GM19397 (cell line): Measurements from ENCODE around the gene SFT2D1.
"Not testable (repeated sequence)": the region's sequence is repeated elsewhere in the genome, so short reads cannot be mapped to it uniquely, and the experiment has no call there.

ENCODE experiments used
- ATAC-seq: cut with Tn5 transposase; IDR thresholded peaks from one replicate; pipeline ENCODE4 v1.9.1; 2021; ENCODE audit warnings: mild to moderate bottlenecking, moderate library complexity; ENCODE audit not compliant: unreplicated experiment

Gene SFT2D1

DNA sequence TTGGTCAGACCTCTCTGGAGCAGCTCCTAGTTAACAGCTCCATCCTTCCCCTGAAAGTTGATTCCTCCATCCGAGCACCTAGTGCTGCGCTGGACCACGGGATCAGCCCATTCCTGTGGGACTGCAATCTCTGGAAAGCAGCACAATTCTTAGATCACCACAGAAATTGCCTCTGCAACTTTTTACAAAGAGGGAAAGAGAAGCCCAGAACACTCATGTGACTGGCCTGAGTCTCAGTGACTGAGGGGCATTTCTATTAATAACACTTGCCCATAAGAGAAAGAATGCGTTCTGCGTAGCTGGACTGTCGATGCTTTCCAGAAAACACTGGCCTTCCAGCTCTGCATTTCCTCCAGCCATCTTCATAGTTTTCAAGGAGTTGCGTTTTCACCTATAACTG lies 22.1 kb upstream of the SFT2D1 start:
- ATAC-seq = no peak

DNA sequence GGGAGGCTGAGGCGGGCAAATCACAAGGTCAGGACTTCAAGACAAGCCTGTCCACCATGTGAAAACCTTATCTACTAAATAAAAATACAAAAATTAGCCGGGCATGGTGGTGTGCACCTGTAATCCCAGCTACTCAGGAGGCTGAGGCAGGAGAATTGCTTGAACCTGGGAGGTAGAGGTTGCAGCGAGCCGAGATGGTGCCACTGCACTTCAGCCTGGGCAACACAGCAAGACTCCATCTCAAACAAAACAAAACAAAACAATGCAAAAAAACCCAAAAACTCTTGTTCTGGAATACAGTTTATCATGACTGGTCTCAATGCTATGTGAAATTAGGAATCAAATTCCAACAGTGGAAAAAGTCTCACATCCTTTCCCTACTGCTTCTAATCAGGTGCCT lies 20.1 kb upstream of the SFT2D1 start:
- not testable (repeated sequence) for ATAC-seq

DNA sequence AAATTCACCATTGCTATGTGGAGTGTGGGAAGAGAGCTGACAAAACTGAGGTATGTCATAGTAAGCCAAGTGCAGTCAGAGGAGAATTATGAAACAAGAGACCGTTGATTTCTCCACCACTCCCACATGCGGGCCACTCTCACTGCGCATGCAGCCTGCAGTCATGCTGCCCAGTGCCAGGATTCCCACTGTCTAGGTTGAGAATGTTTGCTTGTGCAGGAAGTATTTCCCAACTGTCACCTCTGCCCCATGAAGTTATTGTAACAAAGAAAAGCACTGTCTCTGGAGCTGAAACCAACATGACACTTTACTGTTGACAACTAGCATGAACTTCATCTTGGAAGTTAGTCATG lies 18.7 kb upstream of the SFT2D1 start:
- no peak for ATAC-seq

DNA sequence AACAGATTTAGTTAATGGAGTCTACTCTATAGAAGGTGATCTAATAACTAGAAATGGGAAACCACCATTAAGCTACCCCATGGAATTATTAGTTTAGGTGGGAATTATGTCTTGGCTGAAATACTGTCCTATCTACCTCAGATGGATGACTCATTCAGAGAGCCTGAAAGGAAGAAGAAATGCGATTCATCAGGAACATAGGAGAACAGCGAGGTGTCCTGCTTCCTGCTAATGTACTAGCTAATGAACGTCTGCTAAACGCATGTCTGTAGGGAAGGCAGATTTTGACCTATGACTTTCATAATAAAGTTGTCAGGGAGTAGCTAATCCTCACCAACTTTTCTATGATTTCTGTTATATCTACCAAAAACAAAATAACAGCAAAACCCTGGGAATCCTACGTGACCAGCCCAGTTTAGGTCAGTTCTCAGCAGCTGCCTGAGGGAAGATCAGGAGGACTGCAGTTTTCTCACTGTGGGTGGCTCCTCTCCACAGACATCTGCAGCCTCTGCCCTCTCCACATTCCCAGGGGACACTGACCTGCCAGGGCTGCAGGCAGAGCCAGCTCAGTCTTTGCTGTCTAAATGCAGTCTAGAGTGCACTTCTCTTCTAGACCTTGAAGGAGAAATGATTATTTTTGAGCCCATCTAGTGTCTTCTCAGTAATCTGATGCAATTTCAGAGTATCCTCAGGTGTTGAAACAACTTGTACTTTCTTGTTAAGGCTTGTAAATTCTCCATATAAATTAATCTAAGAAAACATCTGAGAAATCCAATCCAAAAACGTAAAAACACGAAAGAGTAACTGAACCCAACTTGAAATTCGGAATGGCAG lies 18.1 kb upstream of the SFT2D1 start:
- ATAC-seq = no peak

DNA sequence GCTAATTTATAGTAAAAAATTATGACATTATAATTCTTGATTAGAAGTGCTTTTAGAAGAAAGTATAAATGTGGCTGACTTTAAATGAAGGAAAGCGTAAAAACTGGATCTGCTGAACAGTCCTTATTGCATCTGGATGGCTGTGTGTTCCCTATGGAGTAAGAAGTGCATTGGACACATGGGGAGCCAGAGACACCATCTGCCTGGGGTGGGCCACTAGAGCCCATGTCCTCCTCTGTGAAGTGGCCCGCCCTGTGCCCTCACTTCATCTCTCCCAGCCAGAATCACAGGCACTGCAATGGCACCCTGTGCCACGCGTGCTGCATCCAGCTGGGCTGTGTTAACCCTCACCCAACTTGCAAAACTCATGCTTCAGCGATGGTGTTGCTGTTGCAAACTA lies 13.2 kb upstream of the SFT2D1 start:
- no peak for ATAC-seq

DNA sequence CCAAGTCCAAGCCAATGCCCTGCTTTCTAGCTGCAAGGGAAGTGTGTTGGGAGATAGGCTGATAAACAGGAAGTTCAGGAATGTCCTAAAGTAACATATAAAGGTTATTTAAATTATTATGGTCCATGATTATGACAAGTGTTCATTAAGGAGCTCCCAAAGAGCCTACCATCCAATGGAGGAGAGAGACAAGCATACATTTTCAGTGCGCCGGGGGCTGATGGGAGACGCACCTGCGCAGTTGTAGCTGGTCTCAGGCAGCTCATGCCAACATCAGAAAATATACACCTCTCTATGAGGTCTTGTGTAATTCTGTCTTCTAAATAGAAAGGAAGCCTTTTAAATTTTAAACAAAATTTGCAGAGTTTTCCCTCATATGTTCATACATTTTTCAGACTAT lies 12.6 kb upstream of the SFT2D1 start:
- no peak for ATAC-seq

DNA sequence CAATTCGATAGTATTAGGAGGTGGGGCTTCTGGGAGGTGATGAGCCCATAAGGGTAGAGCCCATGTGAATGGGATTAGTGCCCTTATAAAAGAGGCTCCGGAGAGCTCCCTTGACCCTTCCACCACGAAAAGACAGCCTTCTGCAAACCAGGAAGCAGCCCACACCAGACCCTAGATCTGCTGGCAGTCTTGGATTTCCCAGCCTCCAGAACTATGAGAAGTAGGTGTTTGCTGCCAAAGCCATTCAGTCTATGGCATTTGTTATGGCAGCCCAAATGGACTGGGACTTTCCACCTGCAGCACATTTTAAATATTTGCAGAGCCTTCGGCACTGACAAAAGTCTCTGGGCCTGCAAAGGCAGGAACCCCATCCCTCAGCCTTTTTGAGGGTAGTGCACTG lies 11.8 kb upstream of the SFT2D1 start:
- ATAC-seq = no peak

DNA sequence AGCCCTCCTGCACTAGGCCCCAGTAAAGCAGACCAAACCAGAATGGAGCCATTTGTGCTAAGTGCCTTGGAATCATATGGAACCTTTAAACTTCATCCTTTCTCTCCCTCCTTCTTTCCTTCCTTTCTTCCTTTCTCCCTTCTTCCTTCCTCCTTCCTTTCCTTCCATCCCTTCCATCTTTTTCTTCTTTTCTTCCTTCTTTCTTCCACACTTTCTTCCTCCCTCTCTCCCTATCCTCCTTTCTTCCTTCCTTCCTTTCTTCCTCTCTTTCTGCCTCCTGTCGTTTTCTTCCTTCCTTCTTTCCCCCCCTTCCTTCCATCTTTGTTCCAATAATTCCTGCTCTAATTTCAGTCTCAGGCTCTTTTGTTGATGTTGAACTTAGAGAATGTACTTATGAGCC lies 11.2 kb upstream of the SFT2D1 start:
- no peak for ATAC-seq

DNA sequence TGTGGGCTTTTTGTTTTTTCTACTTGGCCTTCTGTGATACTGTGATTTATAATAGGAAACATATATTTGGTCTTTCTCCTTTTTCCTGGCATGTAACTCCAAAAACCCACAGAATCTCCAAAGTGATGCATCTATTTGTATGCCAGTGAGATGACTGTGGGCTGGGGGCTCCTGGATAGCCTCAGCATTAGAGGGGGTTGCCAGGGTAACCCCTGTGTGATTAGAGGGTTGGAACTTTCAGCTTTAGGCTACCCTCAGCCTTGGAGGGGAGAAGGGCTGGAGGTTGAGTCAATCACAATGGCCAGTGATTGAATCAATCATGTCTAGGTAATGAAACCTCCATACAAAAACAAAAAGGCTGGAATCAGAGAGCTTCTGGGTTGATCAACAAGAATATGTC lies 10.6 kb upstream of the SFT2D1 start:
- no peak for ATAC-seq

DNA sequence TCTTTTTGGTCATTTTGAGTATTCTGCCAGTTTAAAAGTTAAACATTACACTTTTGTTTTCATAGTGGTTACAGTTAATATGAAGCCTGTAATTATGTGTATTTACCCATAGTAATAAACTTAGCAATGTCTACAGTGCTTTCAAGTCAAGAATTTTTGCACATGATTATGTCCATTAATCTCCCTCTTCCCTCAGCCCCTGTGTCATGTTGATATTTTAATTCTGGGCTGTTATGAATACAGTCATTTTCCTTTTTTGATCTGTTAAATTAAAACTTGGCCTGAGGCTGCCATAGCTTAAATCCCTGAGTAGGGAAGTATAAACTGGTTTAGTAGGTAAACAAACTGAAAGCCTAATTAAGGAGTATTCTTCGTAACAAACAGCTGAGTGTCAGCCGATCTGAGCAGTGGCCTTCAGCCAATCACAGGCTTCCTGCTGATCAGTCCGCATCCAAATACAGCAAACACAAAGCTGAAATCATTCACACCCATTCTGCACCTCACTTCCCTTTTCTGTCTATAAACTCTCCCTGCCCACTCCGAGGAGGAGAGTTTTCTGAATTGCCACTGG lies 9.5 kb upstream of the SFT2D1 start:
- ATAC-seq = no peak

DNA sequence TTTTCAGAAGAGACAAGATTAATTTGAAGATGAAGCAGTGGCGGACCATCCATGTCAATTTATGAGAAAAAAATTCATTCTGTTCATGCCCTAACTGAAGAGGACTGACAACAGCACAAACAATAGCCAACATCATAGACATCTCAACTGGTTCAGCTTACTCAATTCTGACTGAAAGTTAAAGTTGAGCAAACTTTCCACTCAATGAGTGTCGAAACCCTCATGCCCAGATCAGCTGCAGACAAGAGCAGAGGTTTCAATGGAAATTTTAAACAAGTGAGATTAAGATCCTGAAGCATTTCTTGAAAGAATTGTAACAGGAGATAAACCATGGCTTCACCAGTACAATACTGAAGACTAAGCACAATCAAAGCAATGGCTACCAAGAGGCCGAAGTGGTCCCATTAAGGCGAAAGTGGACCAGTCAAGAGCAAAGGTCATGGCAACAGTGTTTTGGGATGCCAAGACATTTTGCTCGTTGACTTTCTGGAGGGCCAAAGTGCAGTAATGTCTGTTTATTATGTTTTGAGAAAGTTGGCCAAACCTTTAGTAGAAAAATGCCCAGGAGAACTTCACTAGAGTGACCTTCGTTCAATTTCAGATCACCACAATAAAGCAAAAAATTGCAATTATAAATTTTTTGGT lies 6.1 kb upstream of the SFT2D1 start:
- no peak for ATAC-seq

DNA sequence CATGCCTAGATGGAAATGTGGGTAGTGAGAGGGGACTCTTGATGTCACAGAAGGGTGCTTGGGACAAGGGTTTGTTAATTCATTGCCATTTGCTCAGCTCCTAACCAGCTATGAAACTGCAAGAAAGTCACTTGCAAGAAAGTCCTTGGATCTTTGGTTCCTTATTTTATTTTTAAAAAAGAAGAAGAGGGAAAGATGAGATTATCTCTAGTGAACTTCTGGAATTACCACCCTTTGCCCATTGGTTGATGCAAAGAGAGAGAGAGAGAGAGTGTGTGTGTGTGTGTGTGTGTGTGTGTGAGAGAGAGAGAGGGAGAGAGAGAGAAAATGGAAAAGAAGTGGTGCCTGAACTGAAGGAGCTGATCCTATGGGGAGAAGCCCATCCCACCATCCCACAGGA lies 4.6 kb upstream of the SFT2D1 start:
- no peak for ATAC-seq

DNA sequence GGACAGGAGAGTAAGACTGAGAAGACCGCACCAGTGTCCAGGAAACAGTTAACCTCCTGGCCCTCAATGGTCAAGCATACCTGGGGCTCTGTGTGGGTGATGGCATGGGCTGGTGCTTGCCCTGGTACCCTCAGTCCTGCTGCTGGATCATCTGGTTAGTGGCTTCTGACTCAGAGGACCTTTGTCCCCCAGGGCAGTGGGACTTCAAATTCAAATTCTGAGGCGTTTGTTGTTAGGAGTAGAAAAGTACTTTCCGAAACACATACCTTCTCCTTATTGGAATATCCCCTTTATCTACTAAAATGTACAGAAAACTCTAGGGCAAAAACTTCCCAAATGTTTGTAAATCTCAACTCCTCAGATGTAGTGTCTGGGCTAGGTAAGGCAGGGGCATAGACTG lies 4.1 kb upstream of the SFT2D1 start:
- no peak for ATAC-seq

DNA sequence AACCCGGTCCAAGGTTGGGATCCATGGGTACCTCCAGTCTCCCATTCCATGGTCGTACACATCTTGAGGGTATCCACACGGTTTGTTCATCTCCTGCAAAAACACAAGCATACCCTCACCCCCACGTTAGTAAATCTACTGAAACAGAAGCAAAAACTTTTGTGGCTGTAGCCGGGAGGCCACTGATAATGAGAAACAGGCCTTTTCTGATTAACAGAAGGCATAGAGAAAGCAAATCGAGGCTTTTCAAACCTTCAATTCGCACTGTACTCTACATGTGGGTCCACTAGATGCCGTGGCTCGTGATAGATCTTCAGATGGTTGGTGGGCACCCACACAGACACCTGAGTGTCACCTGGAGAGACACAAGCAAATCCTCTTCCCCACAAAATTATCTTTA lies 3.3 kb upstream of the SFT2D1 start:
- not testable (repeated sequence) for ATAC-seq

DNA sequence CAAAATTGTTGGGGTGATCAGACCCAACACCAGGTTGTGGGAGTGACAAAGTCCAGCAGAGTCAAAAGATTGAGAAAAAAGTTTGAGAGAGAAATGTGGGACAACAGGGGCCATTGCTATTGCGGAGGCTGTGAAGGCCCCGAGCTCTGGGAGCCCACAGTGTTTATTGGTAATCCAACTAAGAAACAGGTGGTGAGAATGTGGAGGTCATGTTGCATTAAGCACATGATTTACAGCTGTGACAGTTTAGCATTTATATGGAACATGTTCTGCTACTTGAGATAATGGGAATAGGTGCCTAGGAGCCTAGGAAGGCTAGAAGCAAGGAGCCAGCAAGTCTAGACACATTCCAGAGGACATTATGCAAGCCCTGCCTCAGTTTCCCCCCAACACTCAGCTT lies 2.6 kb upstream of the SFT2D1 start:
- ATAC-seq = not testable (repeated sequence)

DNA sequence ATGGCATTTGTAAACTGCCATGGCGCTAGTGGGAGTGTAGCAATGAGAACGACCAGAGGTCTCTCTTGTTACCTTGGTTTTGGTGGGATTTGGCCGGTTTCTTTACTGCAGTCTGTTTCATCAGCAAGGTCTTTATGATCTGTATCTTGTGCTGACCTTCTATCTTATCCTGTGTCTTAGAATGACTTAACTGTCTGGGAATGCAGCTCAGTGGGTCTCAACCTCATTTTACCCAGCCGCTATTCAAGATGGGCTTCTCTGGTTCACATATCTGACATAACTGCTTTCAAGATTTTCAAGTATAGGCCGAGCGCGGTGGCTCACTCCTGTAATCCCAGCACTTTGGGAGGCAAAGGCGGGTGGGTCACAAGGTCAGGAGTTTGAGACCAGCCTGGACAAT lies 1.9 kb upstream of the SFT2D1 start:
- no peak for ATAC-seq

DNA sequence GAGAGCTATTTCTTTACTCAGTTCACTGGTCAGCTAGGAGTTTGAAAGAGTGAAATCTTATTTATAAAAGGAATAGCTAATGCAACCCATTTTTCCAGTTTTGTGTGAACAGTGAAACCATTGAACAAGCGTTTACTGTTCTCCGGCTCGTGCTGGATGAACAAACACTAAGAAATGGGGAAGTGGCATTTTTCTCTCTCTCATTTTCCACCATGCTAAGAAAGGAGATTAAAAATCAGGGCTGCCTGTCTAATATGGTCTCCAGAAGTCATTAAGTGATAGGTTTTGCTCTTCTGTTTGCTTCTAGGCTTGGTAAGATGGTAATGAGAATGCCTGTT lies 774 bp upstream of the SFT2D1 start:
- peak; percentile 7 for ATAC-seq

DNA sequence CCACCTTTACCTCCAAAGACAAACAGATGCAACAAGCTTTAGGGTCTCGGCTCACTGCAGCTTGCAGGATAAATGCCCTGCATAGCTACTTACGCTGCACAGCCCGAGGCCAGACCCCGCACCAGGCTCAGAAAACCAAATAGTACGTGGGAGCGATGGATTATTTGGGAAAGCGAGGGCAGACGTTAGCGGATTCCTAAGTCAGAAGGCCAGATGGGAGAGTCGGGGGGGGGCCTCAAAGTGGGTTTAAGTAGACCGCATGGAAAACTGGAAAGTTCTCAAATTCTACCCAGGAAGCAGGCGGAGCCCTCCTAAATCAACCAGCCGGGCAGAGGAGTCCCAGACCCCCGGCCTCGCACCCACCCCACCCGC lies 382 bp downstream of the SFT2D1 start:
- no peak for ATAC-seq

DNA sequence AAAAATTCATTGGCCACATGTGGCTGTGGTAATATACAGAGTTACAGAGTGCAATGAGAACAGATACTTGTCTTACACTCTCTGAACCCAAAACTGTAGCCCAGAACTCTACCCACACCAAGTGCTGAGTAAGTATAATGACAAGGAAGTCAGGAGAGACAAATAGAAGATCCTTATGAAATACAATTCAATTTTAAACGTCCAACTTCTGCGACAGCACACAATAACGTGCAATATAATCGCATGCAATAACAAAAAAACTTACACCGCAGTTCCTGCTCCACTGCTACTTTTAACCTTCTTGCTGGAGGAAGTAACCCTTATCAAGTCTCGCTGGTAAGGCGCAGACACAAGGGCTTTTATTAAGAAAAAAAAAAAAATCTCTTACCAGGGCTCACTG lies 881 bp downstream of the SFT2D1 start:
- ATAC-seq = no peak

DNA sequence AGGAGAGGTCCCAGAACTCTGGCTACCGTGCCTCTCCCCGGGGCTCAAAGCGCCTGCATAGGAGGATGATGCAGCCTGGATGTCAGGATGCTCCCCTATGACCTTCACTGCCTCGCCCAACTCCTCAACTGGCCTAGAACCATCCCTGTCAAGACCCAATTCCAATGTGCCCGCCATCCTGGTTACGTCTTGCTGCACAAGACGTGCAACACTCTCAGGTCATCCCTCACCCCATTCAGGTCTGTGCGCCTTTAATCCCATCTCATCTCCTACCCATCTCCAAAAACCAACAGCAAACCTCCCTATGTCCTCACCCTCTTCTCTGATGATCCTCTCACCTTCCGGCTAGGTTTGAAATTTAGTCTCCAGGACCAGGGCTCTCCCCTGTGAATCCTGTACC lies 3.5 kb downstream of the SFT2D1 start:
- ATAC-seq = no peak

DNA sequence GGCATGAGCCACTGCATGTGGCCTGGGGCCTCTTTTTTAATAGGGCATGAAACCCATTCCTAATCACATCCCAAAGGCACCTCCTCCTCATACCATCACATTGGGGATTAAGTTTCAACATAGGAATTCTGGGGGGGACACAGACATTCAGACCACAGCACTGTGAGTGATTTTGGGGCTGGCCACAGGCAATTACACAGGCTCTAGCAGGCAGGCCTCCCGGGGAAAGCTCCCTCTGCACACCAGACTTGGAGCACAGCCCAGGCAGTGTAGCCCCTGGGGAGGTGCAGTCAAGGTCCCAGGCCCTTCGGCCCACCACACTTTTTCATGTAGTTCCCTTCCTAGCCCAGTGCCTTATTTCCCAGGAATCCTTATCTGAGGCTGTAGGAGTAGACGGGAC lies 5.5 kb downstream of the SFT2D1 start:
- ATAC-seq = no peak
